GM12891 (cell line): ENCODE data around the gene KIF15.

Source experiments
- PAX5 ChIP-seq: IDR thresholded peaks from 2 replicates; pipeline ENCODE4 v1.6.1; 2011; ENCODE audit warnings: low read length, moderate library complexity, mild to moderate bottlenecking; ENCODE audit not compliant: insufficient read depth, severe bottlenecking
- POLR2A ChIP-seq: IDR thresholded peaks from 2 replicates; pipeline ENCODE4 v1.6.1; 2011; ENCODE audit warnings: low read depth, low read length, control low read depth
- POLR2AphosphoS5 ChIP-seq: IDR thresholded peaks from 2 replicates; pipeline ENCODE4 v1.6.1; 2011; ENCODE audit warnings: low read depth, low read length, control low read depth
- POU2F2 ChIP-seq: IDR thresholded peaks from 2 replicates; pipeline ENCODE4 v1.6.1; 2011; ENCODE audit warnings: low read depth, mild to moderate bottlenecking, control low read depth, low read length, moderate library complexity
- SPI1 ChIP-seq: IDR thresholded peaks from 2 replicates; pipeline ENCODE4 v1.6.1; 2011; ENCODE audit warnings: low read depth, low read length, control low read depth
- TAF1 ChIP-seq: IDR thresholded peaks from 2 replicates; pipeline ENCODE4 v1.6.1; 2011; ENCODE audit warnings: low read depth, low read length, control low read depth

GRCh38 chr3:44865272-44866035 lies 103.9 kb downstream of the KIF15 start:
- no peak for TF ChIP-seq POLR2A
- no peak for TF ChIP-seq TAF1
- no peak for TF ChIP-seq POLR2AphosphoS5
- TF ChIP-seq POU2F2 = no peak
- TF ChIP-seq SPI1 = no peak
- TF ChIP-seq PAX5 = no peak
